Testis (tissue), 2 donors: Measurements from ENCODE around the gene NFATC2.

Source experiments
- POLR2A ChIP-seq: fragments of 450-650 bp; IDR thresholded peaks from one replicate; pipeline ENCODE4 v1.6.1; 2017; ENCODE audit warnings: antibody characterized with exemption, mild to moderate bottlenecking, moderate library complexity
- TF ChIP-seq, protein P1 (sequence below), 3 experiments: fragments of 450-650 bp in 2 of 3; fragments of 200-600 bp in 1 of 3; sonication (generic) in 1 of 3; IDR thresholded peaks; one replicate each; pipeline ENCODE4 v1.5.1; 2016 to 2019; ENCODE audit warnings: antibody characterized with exemption in 3 of 3, mild to moderate bottlenecking in 2 of 3, moderate library complexity in 1 of 3

DNA sequence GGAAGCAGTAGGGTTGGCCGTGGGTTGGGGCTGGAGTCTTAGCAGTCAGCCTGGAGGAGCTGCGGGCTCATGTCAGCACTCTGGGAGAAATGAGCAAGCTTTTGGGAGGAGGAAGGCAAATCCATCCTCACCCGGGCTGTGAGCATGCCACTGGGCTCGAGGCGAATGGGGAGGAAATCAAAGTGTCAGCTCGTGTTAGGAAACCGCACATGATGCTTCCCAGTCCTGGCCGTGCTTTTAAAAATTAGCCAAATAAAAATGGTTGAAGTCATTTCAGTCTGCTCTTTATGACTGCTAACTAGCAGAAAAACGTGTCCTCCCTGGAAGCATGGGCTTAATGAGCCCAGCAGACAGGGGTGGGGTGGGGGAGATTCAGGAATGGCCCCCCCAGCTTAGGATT, 98.1 kb downstream of the NFATC2 start:
- TF ChIP-seq, protein P1, sequence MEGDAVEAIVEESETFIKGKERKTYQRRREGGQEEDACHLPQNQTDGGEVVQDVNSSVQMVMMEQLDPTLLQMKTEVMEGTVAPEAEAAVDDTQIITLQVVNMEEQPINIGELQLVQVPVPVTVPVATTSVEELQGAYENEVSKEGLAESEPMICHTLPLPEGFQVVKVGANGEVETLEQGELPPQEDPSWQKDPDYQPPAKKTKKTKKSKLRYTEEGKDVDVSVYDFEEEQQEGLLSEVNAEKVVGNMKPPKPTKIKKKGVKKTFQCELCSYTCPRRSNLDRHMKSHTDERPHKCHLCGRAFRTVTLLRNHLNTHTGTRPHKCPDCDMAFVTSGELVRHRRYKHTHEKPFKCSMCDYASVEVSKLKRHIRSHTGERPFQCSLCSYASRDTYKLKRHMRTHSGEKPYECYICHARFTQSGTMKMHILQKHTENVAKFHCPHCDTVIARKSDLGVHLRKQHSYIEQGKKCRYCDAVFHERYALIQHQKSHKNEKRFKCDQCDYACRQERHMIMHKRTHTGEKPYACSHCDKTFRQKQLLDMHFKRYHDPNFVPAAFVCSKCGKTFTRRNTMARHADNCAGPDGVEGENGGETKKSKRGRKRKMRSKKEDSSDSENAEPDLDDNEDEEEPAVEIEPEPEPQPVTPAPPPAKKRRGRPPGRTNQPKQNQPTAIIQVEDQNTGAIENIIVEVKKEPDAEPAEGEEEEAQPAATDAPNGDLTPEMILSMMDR (IDR thresholded peaks at IDR 0.05) = no peak
- TF ChIP-seq POLR2A = no peak
